ENCODE results near the gene GSTM2.

GSTM2 gene

GRCh38 chr1:109716570-109717090 lies 48.8 kb downstream of the GSTM2 start:
- TF ChIP-seq CTCF (conservative IDR thresholded peaks at IDR 0.05) (no peak), ZFX (IDR thresholded peaks at IDR 0.05) (no peak)

GRCh38 chr1:109717729-109718128 lies 49.9 kb downstream of the GSTM2 start:
- TF ChIP-seq ZFX (IDR thresholded peaks at IDR 0.05), result no peak
- TF ChIP-seq CTCF (conservative IDR thresholded peaks at IDR 0.05), result no peak
- H3K27ac ChIP-seq, result no peak overlapping the region

More at GRCh38 chr1:109716570-109717090, 48.8 kb downstream of the GSTM2 start:
- no peak overlapping the region for H3K27ac ChIP-seq

DNA sequence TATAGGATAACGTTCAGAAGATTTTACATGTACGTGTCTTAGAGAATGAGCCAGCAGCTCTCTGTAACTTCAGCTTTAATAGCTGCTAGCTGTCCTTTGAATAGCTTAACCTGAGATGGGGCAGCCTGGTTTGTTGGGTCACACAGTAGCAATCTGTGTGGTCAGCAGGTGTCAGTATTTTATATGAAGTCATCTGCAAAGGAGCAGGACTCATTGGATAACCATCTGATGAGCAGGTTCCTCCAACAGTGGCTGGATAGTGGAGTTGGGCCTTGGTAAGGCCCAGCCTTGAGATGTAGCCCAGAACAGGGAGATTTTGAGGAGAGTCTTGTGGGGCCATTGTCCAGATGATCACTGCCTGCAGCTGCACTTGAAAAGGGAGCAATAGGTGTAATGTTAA lies 50.6 kb downstream of the GSTM2 start:
- no peak overlapping the region for H3K27ac ChIP-seq
- TF ChIP-seq ZFX (IDR thresholded peaks at IDR 0.05) (no peak), CTCF (conservative IDR thresholded peaks at IDR 0.05) (no peak; the same call in 1 of the 2 replicates)

GRCh38 chr1:109719337-109719837 lies 51.5 kb downstream of the GSTM2 start:
- no peak for TF ChIP-seq ZFX (IDR thresholded peaks at IDR 0.05)
- TF ChIP-seq CTCF (conservative IDR thresholded peaks at IDR 0.05), result no peak
- H3K27ac ChIP-seq, result no peak overlapping the region

DNA sequence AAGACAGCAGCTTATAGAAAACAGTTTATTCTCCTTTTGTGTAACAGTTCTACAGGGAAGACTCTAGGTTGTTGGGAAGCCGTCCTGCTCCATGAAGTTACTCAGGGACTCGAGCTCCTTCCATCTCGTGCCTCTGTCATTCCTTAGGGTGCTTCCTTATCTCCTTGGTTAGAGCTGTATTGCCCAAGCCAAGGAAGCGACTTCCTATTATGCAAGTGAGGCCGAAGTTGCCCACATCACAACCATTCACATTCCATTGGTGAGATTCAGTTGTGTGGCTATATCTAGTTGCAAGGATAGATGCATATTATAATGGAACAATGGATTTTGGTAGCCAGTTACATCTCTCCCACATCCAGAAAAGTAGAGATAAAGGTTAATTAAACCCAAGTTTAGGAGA lies 53.2 kb downstream of the GSTM2 start:
- TF ChIP-seq ZFX (IDR thresholded peaks at IDR 0.05), result no peak
- TF ChIP-seq CTCF (conservative IDR thresholded peaks at IDR 0.05), result no peak
- no peak overlapping the region for H3K27ac ChIP-seq

GRCh38 chr1:109721971-109722370 lies 54.1 kb downstream of the GSTM2 start:
- TF ChIP-seq ZFX (IDR thresholded peaks at IDR 0.05) (no peak), CTCF (conservative IDR thresholded peaks at IDR 0.05) (no peak)
- H3K27ac ChIP-seq, result no peak overlapping the region

GRCh38 chr1:109722908-109723691 lies 55.2 kb downstream of the GSTM2 start:
- H3K27ac ChIP-seq, result no peak overlapping the region
- no peak for TF ChIP-seq ZFX (IDR thresholded peaks at IDR 0.05)
- no peak for TF ChIP-seq CTCF (conservative IDR thresholded peaks at IDR 0.05)

Data from C4-2B (cell line).